Measurements from ENCODE around the gene LGALS3.
"Not testable (repeated sequence)": the region's sequence is repeated elsewhere in the genome, so short reads cannot be mapped to it uniquely, and the experiment has no call there.

The LGALS3 gene

GRCh38 chr14:55129086-55129427, at the start of gene LGALS3:
Gene LGALS3, plus strand, starts transcription at chr14:55129252. Its CDS starts 8,122 bp downstream, at chr14:55137374.
- no peak within 1 kb of the TSS for H3K27ac ChIP-seq
- TF ChIP-seq, protein P1, sequence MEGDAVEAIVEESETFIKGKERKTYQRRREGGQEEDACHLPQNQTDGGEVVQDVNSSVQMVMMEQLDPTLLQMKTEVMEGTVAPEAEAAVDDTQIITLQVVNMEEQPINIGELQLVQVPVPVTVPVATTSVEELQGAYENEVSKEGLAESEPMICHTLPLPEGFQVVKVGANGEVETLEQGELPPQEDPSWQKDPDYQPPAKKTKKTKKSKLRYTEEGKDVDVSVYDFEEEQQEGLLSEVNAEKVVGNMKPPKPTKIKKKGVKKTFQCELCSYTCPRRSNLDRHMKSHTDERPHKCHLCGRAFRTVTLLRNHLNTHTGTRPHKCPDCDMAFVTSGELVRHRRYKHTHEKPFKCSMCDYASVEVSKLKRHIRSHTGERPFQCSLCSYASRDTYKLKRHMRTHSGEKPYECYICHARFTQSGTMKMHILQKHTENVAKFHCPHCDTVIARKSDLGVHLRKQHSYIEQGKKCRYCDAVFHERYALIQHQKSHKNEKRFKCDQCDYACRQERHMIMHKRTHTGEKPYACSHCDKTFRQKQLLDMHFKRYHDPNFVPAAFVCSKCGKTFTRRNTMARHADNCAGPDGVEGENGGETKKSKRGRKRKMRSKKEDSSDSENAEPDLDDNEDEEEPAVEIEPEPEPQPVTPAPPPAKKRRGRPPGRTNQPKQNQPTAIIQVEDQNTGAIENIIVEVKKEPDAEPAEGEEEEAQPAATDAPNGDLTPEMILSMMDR (IDR thresholded peaks at IDR 0.05), result no peak

GRCh38 chr14:55079961-55080360, 49.1 kb upstream of the LGALS3 start:
- not testable (repeated sequence) for H3K27ac ChIP-seq

GRCh38 chr14:55084401-55085059, 44.5 kb upstream of the LGALS3 start:
- TF ChIP-seq, protein P1 (IDR thresholded peaks at IDR 0.05), result no peak
- TF ChIP-seq ZFX (IDR thresholded peaks at IDR 0.05; ENCODE audit: borderline replicate concordance), result no peak
- H3K27ac ChIP-seq, result no peak overlapping the region

- TF ChIP-seq, protein P1 (IDR thresholded peaks at IDR 0.05), result no peak
- no peak for TF ChIP-seq ZFX (IDR thresholded peaks at IDR 0.05; ENCODE audit: borderline replicate concordance)
- H3K27ac ChIP-seq, result no peak overlapping the region
These were observed 43.9 kb upstream of the LGALS3 start for GRCh38 chr14:55085060-55085660.

DNA sequence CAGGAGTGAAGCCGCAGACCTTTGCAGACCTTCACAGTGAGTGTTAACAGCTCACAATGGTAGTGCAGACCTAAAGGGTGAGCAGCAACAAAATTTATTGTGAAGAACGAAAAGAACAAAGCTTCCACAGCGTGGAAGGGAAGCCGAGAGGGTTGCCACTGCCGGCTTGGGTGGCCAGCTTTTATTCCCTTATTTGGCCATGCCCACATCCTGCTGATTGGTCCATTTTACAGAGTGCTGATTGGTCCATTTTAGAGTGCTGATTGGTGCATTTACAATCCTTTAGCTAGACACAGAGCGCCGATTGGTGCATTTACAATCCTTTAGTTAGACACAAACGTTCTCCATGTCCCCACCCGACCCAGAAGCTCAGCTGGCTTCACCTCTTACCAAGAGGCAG, 42.1 kb upstream of the LGALS3 start:
- no peak overlapping the region for H3K27ac ChIP-seq
- TF ChIP-seq, protein P1 (IDR thresholded peaks at IDR 0.05), result no peak
- TF ChIP-seq ZFX (IDR thresholded peaks at IDR 0.05; ENCODE audit: borderline replicate concordance), result no peak

DNA sequence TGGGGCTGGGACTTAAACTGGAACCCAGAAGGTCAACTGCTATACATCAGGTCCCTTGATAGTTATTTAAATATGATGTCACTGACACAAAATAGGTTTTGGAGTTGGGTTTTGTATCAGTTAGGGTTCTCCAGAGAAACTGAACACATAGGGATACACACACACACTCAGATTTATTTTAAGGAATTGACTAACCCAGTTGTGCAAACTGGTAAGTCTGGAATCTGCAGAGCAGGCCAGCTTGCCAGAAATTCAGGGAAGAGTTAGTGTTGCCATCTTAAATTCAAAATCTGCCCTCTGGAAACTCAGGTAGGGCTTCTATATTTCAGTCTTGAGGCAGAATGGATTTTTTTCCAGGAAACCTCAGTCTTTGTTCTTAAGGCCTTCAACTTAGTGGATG, 40.7 kb upstream of the LGALS3 start:
- H3K27ac ChIP-seq, result no peak overlapping the region
- TF ChIP-seq, protein P1 (IDR thresholded peaks at IDR 0.05), result no peak
- TF ChIP-seq ZFX (IDR thresholded peaks at IDR 0.05; ENCODE audit: borderline replicate concordance), result no peak

- TF ChIP-seq ZFX (IDR thresholded peaks at IDR 0.05; ENCODE audit: borderline replicate concordance), result no peak
- TF ChIP-seq, protein P1 (IDR thresholded peaks at IDR 0.05), result no peak
These were observed 36.7 kb upstream of the LGALS3 start for GRCh38 chr14:55092341-55092740.

More at GRCh38 chr14:55092341-55092740, 36.7 kb upstream of the LGALS3 start:
- H3K27ac ChIP-seq, result no peak overlapping the region
